ENCODE data around the gene IKBIP.
"Not testable (repeated sequence)": the region's sequence is repeated elsewhere in the genome, so short reads cannot be mapped to it uniquely, and the experiment has no call there.

IKBIP gene

GRCh38 chr12:98644712-98645571 is at the start of gene IKBIP, which contains the start of gene APAF1:
TSS of gene IKBIP (minus strand) at chr12:98644788. CDS start at chr12:98644701, 87 bp downstream.
TSS of gene APAF1 (plus strand) at chr12:98645290. CDS start at chr12:98648360, 3,070 bp downstream.
- peak; percentile 95 for DNase-seq (ENCODE audit: low read depth)

- DNase-seq (ENCODE audit: low read depth), result no peak
Observed at GRCh38 chr12:98691351-98691750, 46.8 kb upstream of the IKBIP start.

- DNase-seq (ENCODE audit: low read depth), result no peak
Observed at GRCh38 chr12:98686603-98687002, 42.0 kb upstream of the IKBIP start.

GRCh38 chr12:98684199-98684598 is 39.6 kb upstream of the IKBIP start:
- no peak for DNase-seq (ENCODE audit: low read depth)

- DNase-seq (ENCODE audit: low read depth), result no peak
Observed at GRCh38 chr12:98679611-98680005, 35.0 kb upstream of the IKBIP start.

GRCh38 chr12:98678946-98679610 is 34.5 kb upstream of the IKBIP start:
- no peak for DNase-seq (ENCODE audit: low read depth)

- DNase-seq (ENCODE audit: low read depth), result no peak
Observed at GRCh38 chr12:98678236-98678945, 33.8 kb upstream of the IKBIP start.

- DNase-seq (ENCODE audit: low read depth), result no peak
Observed at GRCh38 chr12:98674841-98675240, 30.3 kb upstream of the IKBIP start.

- DNase-seq (ENCODE audit: low read depth), result no peak
Observed at GRCh38 chr12:98671459-98671858, 26.9 kb upstream of the IKBIP start.

GRCh38 chr12:98669751-98670150 is 25.2 kb upstream of the IKBIP start:
- DNase-seq (ENCODE audit: low read depth), result no peak

- DNase-seq (ENCODE audit: low read depth), result no peak
Observed at GRCh38 chr12:98660521-98660920, 15.9 kb upstream of the IKBIP start.

GRCh38 chr12:98656289-98657101 is 11.9 kb upstream of the IKBIP start:
- no peak for DNase-seq (ENCODE audit: low read depth)

GRCh38 chr12:98653866-98654493 is 9.4 kb upstream of the IKBIP start:
- no peak for DNase-seq (ENCODE audit: low read depth)

- DNase-seq (ENCODE audit: low read depth), result no peak
Observed at GRCh38 chr12:98651328-98651727, 6.7 kb upstream of the IKBIP start.

- DNase-seq (ENCODE audit: low read depth), result no peak
Observed at GRCh38 chr12:98646294-98647090, 1.9 kb upstream of the IKBIP start.

GRCh38 chr12:98645572-98646067 is 1.0 kb upstream of the IKBIP start:
- DNase-seq (ENCODE audit: low read depth), result no peak

GRCh38 chr12:98644433-98644711 is 216 bp downstream of the IKBIP start:
- DNase-seq (ENCODE audit: low read depth), result peak; percentile 10

GRCh38 chr12:98642801-98643200 is 1.8 kb downstream of the IKBIP start:
- DNase-seq (ENCODE audit: low read depth), result not testable (repeated sequence)

GRCh38 chr12:98639491-98639890 is 5.1 kb downstream of the IKBIP start:
- DNase-seq (ENCODE audit: low read depth), result no peak

- DNase-seq (ENCODE audit: low read depth), result no peak
Observed at GRCh38 chr12:98638009-98638408, 6.6 kb downstream of the IKBIP start.
